ENCODE data around the gene TMEM214. TPM values are rescaled to one million over a fixed set of nuclear protein-coding genes. Genes with fewer than 3 reads are reported as not detected.

Gene TMEM214
- total and polyA plus RNA-seq, 2 of the 8 experiments (the other 6 are each of a cell fraction or from before 2014, with no cell fraction given), result 49.7 to 71.0 TPM

GRCh38 chr2:27009716-27010115 is 23.0 kb upstream of the TMEM214 start:
- Histone ChIP-seq H2AFZ (ENCODE audit: low read length) (no peak overlapping the region), H3K36me3 (ENCODE audit: control insufficient read depth in 2 of 4, insufficient read depth in 4 of 4, low read length in 3 of 4) (0 out of 8 replicates have a peak, but pooled peaks cover 0 to 3% (median 0%) of the 10 kb centered on the region in 4 experiments), H3K27ac (ENCODE audit: low read depth, low read length) (no peak overlapping the region), H3K9me3 (ENCODE audit: insufficient read depth in 2 of 2, low read depth in 1 of 2, low read length in 1 of 2) (peaks cover 15 to 16% of the 10 kb centered on the region in 2 experiments), H4K20me1 (replicated peaks in 1 of 2; ENCODE audit: control insufficient read depth in 1 of 2, insufficient read depth in 2 of 2, low read length in 2 of 2) (no peaks in the 10 kb centered on the region), H4K91ac (replicated peaks; ENCODE audit: insufficient read length, low read length) (no peak overlapping the region), H3K4me2 (ENCODE audit: insufficient read depth in 1 of 2, low read depth in 2 of 2, low read length in 2 of 2) (no peak overlapping the region), H3K23ac (ENCODE audit: insufficient read length) (no peak overlapping the region), H4K8ac (ENCODE audit: extremely low read depth, insufficient read depth, low read length) (no peak overlapping the region), H3K4me1 (replicated peaks in 1 of 4; ENCODE audit: control insufficient read depth in 3 of 4, insufficient read depth in 4 of 4, low read length in 3 of 4) (no peaks in the 10 kb centered on the region), H3K56ac (replicated peaks; ENCODE audit: insufficient read length, low read depth, low read length) (no peak overlapping the region), H3K4me3 (ENCODE audit: extremely low read depth in 1 of 4, insufficient read depth in 2 of 4, low read depth in 3 of 4, low read length in 4 of 4) (no peak overlapping the region), H3K4ac (replicated peaks; ENCODE audit: insufficient read length, low read depth, low read length) (no peak overlapping the region), H2AK5ac (ENCODE audit: low read depth, low read length) (no peak overlapping the region), H4K5ac (ENCODE audit: insufficient read length, low read depth, low read length) (no peak overlapping the region), H2BK12ac (ENCODE audit: low read depth, low read length) (no peak overlapping the region), H3K14ac (ENCODE audit: insufficient read length) (no peak overlapping the region), H2BK5ac (ENCODE audit: low read depth, low read length) (no peak overlapping the region), H3K9ac (replicated peaks in 1 of 4; ENCODE audit: extremely low read depth in 1 of 4, low read depth in 3 of 4, low read length in 3 of 4) (no peak overlapping the region), H3K18ac (ENCODE audit: extremely low read depth, low read length) (no peak overlapping the region), H3K79me1 (ENCODE audit: low read depth, low read length) (no peaks in the 10 kb centered on the region), H3K27me3 (replicated peaks in 1 of 4; ENCODE audit: control insufficient read depth in 3 of 4, extremely low read depth in 1 of 4, insufficient read depth in 3 of 4, low read length in 3 of 4) (no peaks in the 10 kb centered on the region; a peak in 1 of 7 replicates), H3K23me2 (ENCODE audit: low read depth, low read length) (no peaks in the 10 kb centered on the region), H2BK120ac (replicated peaks; ENCODE audit: low read depth, low read length) (no peak overlapping the region), H3K79me2 (ENCODE audit: control insufficient read depth in 1 of 2, insufficient read depth in 2 of 2, low read length in 2 of 2) (no peaks in the 10 kb centered on the region), H2BK20ac (ENCODE audit: low read length) (no peak overlapping the region), H2BK15ac (ENCODE audit: low read length) (no peak overlapping the region)
- DNase-seq (ENCODE audit: low read depth in 1 of 2, low spot score in 2 of 2), result no peak
- 80% methylated on average over 2 of the region's 2 CpGs; no CpG with 5 or more reads in 1 of the 2 experiments for WGBS, 2 experiments (ENCODE audit: extremely low coverage in 1 of 2, insufficient coverage in 1 of 2, insufficient read length in 1 of 2, insufficient replicate concordance in 2 of 2, low coverage in 1 of 2, low lambda C conversion rate in 2 of 2, missing lambda C conversion rate in 1 of 2)
- CTCF ChIA-PET (ENCODE audit: partially characterized antibody), result interaction anchor here (0.6 to 12.3 kb wide), 10 partner anchors 9 to 780 kb away, joined by 3 to 416 read pairs (median 4); partner anchors contain the start of gene MAPRE3
- FAIRE-seq, result no peak
- POLR2A ChIA-PET (ENCODE audit: partially characterized antibody), result interaction anchor here (1.0 to 1.7 kb wide), 2 partner anchors 38 to 40 kb away, joined by 3 to 6 read pairs; partner anchors contain the start of gene MAPRE3
- no peak for TF ChIP-seq KDM5A (IDR thresholded peaks at IDR 0.05; ENCODE audit: low read length)

Data from H1 (cell line).